K562 (cell line): Measurements from ENCODE around the gene METRNL. TPM values are rescaled to one million over a fixed set of nuclear protein-coding genes. Genes with fewer than 3 reads are reported as not detected.

Experiments
- ATAC-seq: fragments of 200-7000 bp; cut with Tn5 transposase; 3 replicates; pipeline ENCODE4 v1.9.1; 2020; ENCODE audit warnings: moderate library complexity
- BruUV-seq: library from RNA; stranded (reverse); fragments of 400-500 nt; replicated peaks from 2 replicates; lab custom pipeline; 2021; lab: Mats Ljungman, UMichigan
- CTCF ChIA-PET: fragments of 300-600 bp; formaldehyde crosslinking; extraction: SDS; loops from one replicate; lab custom pipeline; 2021; ENCODE audit warnings: low intra/inter-chr PET ratio; lab: Yijun Ruan, JAX
- POLR2A ChIA-PET: fragments of 300-600, 350-650 bp; sonication (Branson Sonifier 250); formaldehyde crosslinking; extraction: SDS; loops from one replicate; lab custom pipeline; 2021; ENCODE audit warnings: antibody characterized with exemption, inconsistent platforms; lab: Yijun Ruan, JAX
- DNase-seq, 4 experiments: peaks; one replicate each; pipeline versions ENCODE4 v3.0.0 to v3.0.0-alpha.2; 2011 to 2018; ENCODE audit warnings: low spot score in 3 of 4, mixed read lengths in 3 of 4; ENCODE audit errors: extremely low read depth in 1 of 4
- FAIRE-seq: peaks from 2 replicates; lab custom pipeline; 2011; peaks lifted over from hg19 to GRCh38; lab: Jason Lieb, UNC
- H2AFZ ChIP-seq: 2 replicates; pipeline ENCODE4 v1.6.0; 2011; ENCODE audit warnings: low read depth, low read length, control low read depth, inconsistent platforms
- H3K27ac ChIP-seq: fragments of 200-600 bp; 3 replicates; pipeline ENCODE4 v1.8.0; 2011; ENCODE audit warnings: low read depth, mild to moderate bottlenecking, control low read depth, inconsistent platforms, low read length, moderate library complexity, mixed read lengths; ENCODE audit errors: extremely low read depth
- H3K27me3 ChIP-seq, 2 experiments: fragments of 300-600 bp in 1 of 2; 2 replicates in 1 of 2; 3 replicates in 1 of 2; pipeline versions ENCODE4 v1.6.0 to v1.8.0; 2011; ENCODE audit warnings: inconsistent platforms in 2 of 2, low read length in 2 of 2, mild to moderate bottlenecking in 1 of 2, mixed read lengths in 1 of 2, moderate library complexity in 1 of 2; ENCODE audit not compliant: control insufficient read depth in 2 of 2, insufficient read depth in 2 of 2
- H3K36me3 ChIP-seq: fragments of 300-600 bp; 3 replicates; pipeline ENCODE4 v1.8.0; 2011; ENCODE audit warnings: mild to moderate bottlenecking, low read length, inconsistent platforms; ENCODE audit not compliant: control insufficient read depth, insufficient read depth
- H3K4me1 ChIP-seq, 2 experiments: fragments of 200-600 bp in 1 of 2; replicated peaks in 1 of 2; 2 replicates in 1 of 2; 3 replicates in 1 of 2; pipeline versions ENCODE4 v1.5.1 to v1.8.0; 2011; ENCODE audit warnings: inconsistent platforms in 2 of 2, low read length in 2 of 2, mild to moderate bottlenecking in 1 of 2, mixed read lengths in 1 of 2, moderate library complexity in 1 of 2; ENCODE audit not compliant: control insufficient read depth in 2 of 2, insufficient read depth in 2 of 2
- H3K4me2 ChIP-seq: 2 replicates; pipeline ENCODE4 v1.6.1; 2011; ENCODE audit warnings: low read length, control low read depth, inconsistent platforms, mixed read lengths; ENCODE audit not compliant: insufficient read depth
- H3K4me3 ChIP-seq: fragments of 200-600 bp; sonication (generic), shearing (Covaris generic); 2 replicates; pipeline ENCODE4 v1.5.1; 2016; ENCODE audit warnings: control low read depth, inconsistent platforms
- H3K79me2 ChIP-seq: fragments of 200-600 bp; 3 replicates; pipeline ENCODE4 v1.8.0; 2011; ENCODE audit warnings: low read length, inconsistent platforms; ENCODE audit not compliant: control insufficient read depth, insufficient read depth
- H3K9ac ChIP-seq, 2 experiments: 2 replicates each; pipeline versions ENCODE4 v1.6.0 to v1.6.1; 2011; ENCODE audit warnings: low read depth in 2 of 2, low read length in 2 of 2, control low read depth in 1 of 2, inconsistent platforms in 1 of 2, mild to moderate bottlenecking in 1 of 2, mixed read lengths in 1 of 2; ENCODE audit not compliant: insufficient read depth in 1 of 2
- H3K9me1 ChIP-seq: one replicate; pipeline ENCODE4 v1.6.0; 2011; ENCODE audit warnings: inconsistent platforms, mild to moderate bottlenecking, low read length, moderate library complexity; ENCODE audit not compliant: control insufficient read depth, insufficient read depth
- H3K9me3 ChIP-seq: replicated peaks from 2 replicates; pipeline ENCODE4 v1.5.1; 2011; ENCODE audit warnings: low read depth, low read length, inconsistent platforms; ENCODE audit not compliant: control insufficient read depth, insufficient read depth
- H4K20me1 ChIP-seq: replicated peaks from 2 replicates; pipeline ENCODE4 v1.6.1; 2011; ENCODE audit warnings: low read length, inconsistent platforms, mixed read lengths; ENCODE audit not compliant: control insufficient read depth, insufficient read depth
- E2F3 ChIP-seq: fragments of 250-450 bp; sonication (Bioruptor Pico); IDR thresholded peaks from 2 replicates; pipeline ENCODE4 v1.4.0; 2020; ENCODE audit warnings: mild to moderate bottlenecking
- MCM3 ChIP-seq: fragments of 450-650 bp; IDR thresholded peaks from 2 replicates; pipeline ENCODE4 v1.6.1; 2016
- TCF7 ChIP-seq: sonication (generic); IDR thresholded peaks from 2 replicates; pipeline ENCODE4 v1.6.1; 2016; ENCODE audit warnings: antibody characterized with exemption, borderline replicate concordance
- ZBTB11 ChIP-seq, 3 experiments: fragments of 200-800 bp in 1 of 3; fragments of 250-450 bp in 1 of 3; fragments of 450-650 bp in 1 of 3; sonication (Bioruptor Pico) in 1 of 3; sonication (Bioruptor generic) in 1 of 3; formaldehyde crosslinking in 1 of 3; IDR thresholded peaks; 2 replicates each; pipeline versions ENCODE4 v1.6.1 to v1.8.0; 2016 to 2022; ENCODE audit warnings: mild to moderate bottlenecking in 2 of 3, missing genetic modification characterization in 2 of 3, missing compliant biosample characterization in 1 of 3, moderate library complexity in 1 of 3
- ZBTB33 ChIP-seq: sonication (generic); formaldehyde crosslinking; IDR thresholded peaks from 2 replicates; pipeline ENCODE4 v1.8.1; 2023; ENCODE audit warnings: mild to moderate bottlenecking, missing genetic modification reagents
- WGBS: fragments of 100-300 bp; shearing (Covaris generic); methylation state at CpG from one replicate; pipeline ENCODE4 v1.1.6; 2016; ENCODE audit warnings: low coverage, mixed read lengths; ENCODE audit not compliant: insufficient coverage; ENCODE audit errors: missing lambda C conversion rate; 5-methylcytosine and 5-hydroxymethylcytosine counted together
- in situ Hi-C: fragments of 300-500 bp; cut with MboI; formaldehyde crosslinking; loops from 4 replicates; pipeline ENCODE4 v1.15.0; 2018; ENCODE audit warnings: inconsistent platforms, mixed read lengths
- intact Hi-C: fragments of 100-400 bp; cut with micrococcal nuclease; formaldehyde crosslinking; loops from 2 replicates; pipeline ENCODE4 v1.14.2; 2022
- polyA plus RNA-seq, 8 experiments: library from polyadenylated mRNA; depleted of rRNA in 4 of 8; stranded (reverse) in 5 of 8; unstranded in 3 of 8; fragments of >200 nt; fragmentation: Nextera tagmentation in 2 of 8; fragmentation: Illumina TruSeq in 1 of 8; extraction: Ambion mirVana in 2 of 8; extraction: Trizol in 1 of 8; gene quantifications; 2 replicates each; pipeline versions ENCODE4 v1.2.1 to v1.2.3, GENCODE V29; 2011 to 2014; ENCODE audit warnings: inconsistent platforms in 1 of 8, missing spikeins in 1 of 8
- total RNA-seq, 7 experiments: library from RNA; depleted of rRNA in 6 of 7; stranded (reverse); fragments of >200 nt in 6 of 7; fragmentation: Illumina TruSeq in 2 of 7; extraction: Trizol in 2 of 7; gene quantifications; 2 replicates each; pipeline versions ENCODE4 v1.2.1 to v1.2.3, GENCODE V29; 2011 to 2021; ENCODE audit warnings: low replicate concordance in 1 of 7

The METRNL gene
- total and polyA plus RNA-seq, 9 of the 15 experiments (the other 6 are each of a cell fraction or from before 2014, with no cell fraction given), result 0.17 to 31.8 (median 2.9) TPM

GRCh38 chr17:83089328-83090132 is 10.1 kb downstream of the METRNL start:
- CTCF ChIA-PET, result no interaction called here
- Histone ChIP-seq H3K9ac (no peak overlapping the region; a peak in 1 of 4 replicates), H3K4me2 (no peak overlapping the region), H3K27ac (no peak overlapping the region), H4K20me1 (peaks cover 19% of the 10 kb centered on the region), H3K9me3 (no peaks in the 10 kb centered on the region), H3K4me1 (peaks cover 11 to 72% of the 10 kb centered on the region in 2 experiments; a peak in 4 of 5 replicates), H3K27me3 (no peaks in the 10 kb centered on the region), H2AFZ (no peak overlapping the region), H3K36me3 (peaks cover 60% of the 10 kb centered on the region; the same call in 2 of the 3 replicates), H3K9me1 (peaks cover 7% of the 10 kb centered on the region), H3K4me3 (no peak overlapping the region)
- POLR2A ChIA-PET, result no interaction called here
- in situ Hi-C loops, result no loop called here
- 94% methylated on average over 20 of the region's 47 CpGs for WGBS
- DNase-seq (peak in 1 of 4 experiments; percentile 33), FAIRE-seq (no peak), ATAC-seq (no peak)
- intact Hi-C loops, result no loop called here
- TF ChIP-seq ZBTB33 (CRISPR knock-in tag), result peak; percentile 29; the same call in 1 of the 2 replicates
- TF ChIP-seq ZBTB11 (CRISPR knock-in tag; IDR thresholded peaks at IDR 0.05), result peak in 1 of 3 experiments; percentile 67; a peak in 1 of 6 replicates
- TF ChIP-seq E2F3 (CRISPR knock-in tag), result no peak
- TF ChIP-seq MCM3, result no peak
- no peak for TF ChIP-seq TCF7
- TF ChIP-seq, all 486 proteins: peak for 2
- peaks cover 28% of the 10 kb centered on the region for H3K79me2 ChIP-seq
- BruUV-seq, result no TSS peak
